HepG2 (cell line): ENCODE measurements around the gene TLCD3B. TPM values are rescaled to one million over a fixed set of nuclear protein-coding genes. Genes with fewer than 3 reads are reported as not detected.

ENCODE experiments used
- GATA4 ChIP-seq: sonication (generic); IDR thresholded peaks from 2 replicates; pipeline ENCODE4 v1.6.1; 2016; ENCODE audit warnings: antibody characterized with exemption, low read depth, borderline replicate concordance
- GATAD2A ChIP-seq: IDR thresholded peaks from 2 replicates; pipeline ENCODE4 v1.6.1; 2016
- KDM2A ChIP-seq: sonication (generic); formaldehyde crosslinking; IDR thresholded peaks from 2 replicates; pipeline ENCODE4 v1.4.0; 2020; ENCODE audit warnings: low read depth, missing genetic modification reagents, borderline replicate concordance
- KLF6 ChIP-seq: IDR thresholded peaks from 2 replicates; pipeline ENCODE4 v1.8.0; 2016; ENCODE audit warnings: missing biosample characterization, missing genetic modification reagents
- MAZ ChIP-seq, 2 experiments: sonication (generic) in 1 of 2; formaldehyde crosslinking in 1 of 2; IDR thresholded peaks; 2 replicates each; pipeline versions ENCODE4 v1.5.0 to v1.6.1; 2012 to 2020; ENCODE audit warnings: low read depth in 2 of 2, mild to moderate bottlenecking in 2 of 2, borderline replicate concordance in 1 of 2, improper control_type of control experiment in 1 of 2, low read length in 1 of 2, missing genetic modification reagents in 1 of 2, moderate library complexity in 1 of 2
- MXD4 ChIP-seq: IDR thresholded peaks from 2 replicates; pipeline ENCODE4 v1.6.1; 2016; ENCODE audit warnings: mild to moderate bottlenecking, missing biosample characterization, missing genetic modification reagents
- NCOA2 ChIP-seq: sonication (generic); formaldehyde crosslinking; IDR thresholded peaks from 2 replicates; pipeline ENCODE4 v1.8.0; 2022; ENCODE audit warnings: inconsistent platforms
- NFIC ChIP-seq: IDR thresholded peaks from 2 replicates; pipeline ENCODE4 v1.6.1; 2012; ENCODE audit warnings: mild to moderate bottlenecking, low read length, inconsistent platforms
- NFYB ChIP-seq: sonication (generic); formaldehyde crosslinking; IDR thresholded peaks from 2 replicates; pipeline ENCODE4 v1.4.0; 2020; ENCODE audit warnings: missing genetic modification reagents
- TERF1 ChIP-seq: sonication (generic); formaldehyde crosslinking; IDR thresholded peaks from 2 replicates; pipeline ENCODE4 v1.8.0; 2022; ENCODE audit warnings: mild to moderate bottlenecking, missing genetic modification reagents, moderate library complexity
- ZBTB14 ChIP-seq: sonication (generic); formaldehyde crosslinking; IDR thresholded peaks from 2 replicates; pipeline ENCODE4 v1.4.0; 2020; ENCODE audit warnings: missing genetic modification reagents
- ZBTB43 ChIP-seq: sonication (generic); formaldehyde crosslinking; conservative IDR thresholded peaks from 2 replicates; pipeline ENCODE4 v1.4.0; 2020; ENCODE audit warnings: missing genetic modification reagents
- ZFP91 ChIP-seq: sonication (generic); formaldehyde crosslinking; IDR thresholded peaks from 2 replicates; pipeline ENCODE4 v1.9.0; 2022; ENCODE audit warnings: missing genetic modification reagents, mild to moderate bottlenecking, borderline replicate concordance
- ZNF296 ChIP-seq: sonication (generic); formaldehyde crosslinking; conservative IDR thresholded peaks from 2 replicates; pipeline ENCODE4 v1.5.0; 2020; ENCODE audit warnings: mild to moderate bottlenecking, missing genetic modification reagents
- ZNF749 ChIP-seq: sonication (generic); formaldehyde crosslinking; IDR thresholded peaks from 2 replicates; pipeline ENCODE4 v1.8.0; 2022; ENCODE audit warnings: mild to moderate bottlenecking, missing genetic modification reagents, moderate library complexity, borderline replicate concordance
- polyA plus RNA-seq, 8 experiments: library from polyadenylated mRNA; depleted of rRNA in 3 of 8; stranded (reverse) in 7 of 8; unstranded in 1 of 8; fragments of >200 nt; fragmentation: Illumina TruSeq in 4 of 8; extraction: Trizol in 4 of 8; gene quantifications; 2 replicates each; pipeline versions ENCODE4 v1.2.1 to v1.2.3, GENCODE V29; 2011 to 2016; ENCODE audit warnings: low read depth in 4 of 8, missing spikeins in 1 of 8, mixed read lengths in 1 of 8; ENCODE audit not compliant: insufficient read depth in 1 of 8
- total RNA-seq, 5 experiments: library from RNA; depleted of rRNA; stranded (reverse); fragments of >200 nt; fragmentation: Illumina TruSeq; extraction: Trizol; gene quantifications; 2 replicates each; pipeline ENCODE4 v1.2.3, GENCODE V29; 2016; ENCODE audit warnings: low read depth in 1 of 5
- TF ChIP-seq, protein P1 (sequence below): IDR thresholded peaks from 2 replicates; pipeline ENCODE4 v1.6.1; 2016; ENCODE audit warnings: missing compliant biosample characterization, missing genetic modification reagents, borderline replicate concordance
- TF ChIP-seq, protein P2 (sequence below): sonication (generic); formaldehyde crosslinking; IDR thresholded peaks from 2 replicates; pipeline ENCODE4 v1.8.1; 2023; ENCODE audit warnings: mild to moderate bottlenecking, missing genetic modification reagents, borderline replicate concordance
- TF ChIP-seq, protein P3 (sequence below): sonication (generic); formaldehyde crosslinking; IDR thresholded peaks from 2 replicates; pipeline ENCODE4 v1.4.0; 2020; ENCODE audit warnings: missing genetic modification reagents

The TLCD3B gene
- total and polyA plus RNA-seq, 2 of the 13 experiments (the other 11 are each of a cell fraction or from before 2014, with no cell fraction given): not detected

GRCh38 chr16:29995911-29996765, 34.9 kb downstream of the TLCD3B start, which contains the start of gene INO80E (continued):
- TF ChIP-seq ZFP91 (peak; percentile 98), NFIC (0 out of 2 replicates have a peak, but pooled peaks have one; percentile 46), ZBTB43 (CRISPR knock-in tag) (peak; percentile 23; the same call in 1 of the 2 replicates), ZBTB14 (CRISPR knock-in tag) (0 out of 2 replicates have a peak, but pooled peaks have one; percentile 40), MAZ (IDR thresholded peaks at IDR 0.05; ENCODE audit: borderline replicate concordance, low read depth, low read length) (peak; percentile 64; the same call in 1 of the 2 replicates), MAZ (CRISPR knock-in tag; IDR thresholded peaks at IDR 0.05; ENCODE audit: low read depth) (peak; percentile 36; the same call in 1 of the 2 replicates), GATAD2A (CRISPR knock-in tag) (peak; percentile 79), TERF1 (CRISPR knock-in tag) (no peak), GATA4 (peak; percentile 27; the same call in 1 of the 2 replicates), ZNF296 (peak; percentile 11; the same call in 1 of the 2 replicates), KDM2A (CRISPR knock-in tag) (peak; percentile 91), KLF6 (CRISPR knock-in tag) (peak; percentile 91; the same call in 1 of the 2 replicates), ZNF749 (peak; percentile 41; the same call in 1 of the 2 replicates), MXD4 (CRISPR knock-in tag) (peak; percentile 66; the same call in 1 of the 2 replicates), NFYB (CRISPR knock-in tag) (peak; percentile 71), NCOA2 (peak; percentile 39; the same call in 1 of the 2 replicates)
- TF ChIP-seq, protein P1, sequence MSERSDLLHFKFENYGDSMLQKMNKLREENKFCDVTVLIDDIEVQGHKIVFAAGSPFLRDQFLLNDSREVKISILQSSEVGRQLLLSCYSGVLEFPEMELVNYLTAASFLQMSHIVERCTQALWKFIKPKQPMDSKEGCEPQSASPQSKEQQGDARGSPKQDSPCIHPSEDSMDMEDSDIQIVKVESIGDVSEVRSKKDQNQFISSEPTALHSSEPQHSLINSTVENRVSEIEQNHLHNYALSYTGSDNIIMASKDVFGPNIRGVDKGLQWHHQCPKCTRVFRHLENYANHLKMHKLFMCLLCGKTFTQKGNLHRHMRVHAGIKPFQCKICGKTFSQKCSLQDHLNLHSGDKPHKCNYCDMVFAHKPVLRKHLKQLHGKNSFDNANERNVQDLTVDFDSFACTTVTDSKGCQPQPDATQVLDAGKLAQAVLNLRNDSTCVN (CRISPR knock-in tag): 0 out of 2 replicates have a peak, but pooled peaks have one; percentile 62
- TF ChIP-seq, protein P2, sequence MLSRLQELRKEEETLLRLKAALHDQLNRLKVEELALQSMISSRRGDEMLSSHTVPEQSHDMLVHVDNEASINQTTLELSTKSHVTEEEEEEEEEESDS (CRISPR knock-in tag): 0 out of 2 replicates have a peak, but pooled peaks have one; percentile 24
- TF ChIP-seq, protein P3, sequence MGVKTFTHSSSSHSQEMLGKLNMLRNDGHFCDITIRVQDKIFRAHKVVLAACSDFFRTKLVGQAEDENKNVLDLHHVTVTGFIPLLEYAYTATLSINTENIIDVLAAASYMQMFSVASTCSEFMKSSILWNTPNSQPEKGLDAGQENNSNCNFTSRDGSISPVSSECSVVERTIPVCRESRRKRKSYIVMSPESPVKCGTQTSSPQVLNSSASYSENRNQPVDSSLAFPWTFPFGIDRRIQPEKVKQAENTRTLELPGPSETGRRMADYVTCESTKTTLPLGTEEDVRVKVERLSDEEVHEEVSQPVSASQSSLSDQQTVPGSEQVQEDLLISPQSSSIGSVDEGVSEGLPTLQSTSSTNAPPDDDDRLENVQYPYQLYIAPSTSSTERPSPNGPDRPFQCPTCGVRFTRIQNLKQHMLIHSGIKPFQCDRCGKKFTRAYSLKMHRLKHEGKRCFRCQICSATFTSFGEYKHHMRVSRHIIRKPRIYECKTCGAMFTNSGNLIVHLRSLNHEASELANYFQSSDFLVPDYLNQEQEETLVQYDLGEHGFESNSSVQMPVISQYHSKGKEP (CRISPR knock-in tag): no peak; the same call in 1 of the 2 replicates
